HEK293 (cell line): Measurements from ENCODE around the gene SCRN1.

Experiments used
- CTCF ChIA-PET: fragments of 350-600 bp; formaldehyde crosslinking; extraction: SDS; loops from one replicate; lab custom pipeline; 2021; ENCODE audit warnings: antibody characterized with exemption; lab: Yijun Ruan, JAX
- POLR2A ChIA-PET: fragments of 300-600 bp; formaldehyde crosslinking; extraction: SDS; loops from one replicate; lab custom pipeline; 2020; ENCODE audit warnings: antibody characterized with exemption, inconsistent platforms; lab: Yijun Ruan, JAX
- H3K27ac ChIP-seq: fragments of 200-500 bp; sonication (Bioruptor generic); 2 replicates; pipeline ENCODE4 v1.5.1; 2014; ENCODE audit warnings: low read depth, low read length, control low read depth, inconsistent platforms; ENCODE audit errors: extremely low read depth
- H3K36me3 ChIP-seq, 2 experiments: fragments of 200-500 bp in 1 of 2; sonication (Bioruptor generic) in 1 of 2; 1 replicate in 1 of 2; 2 replicates in 1 of 2; pipeline ENCODE4 v1.5.1; 2014 to 2017; ENCODE audit warnings: inconsistent platforms in 2 of 2, low read length in 2 of 2; ENCODE audit not compliant: control insufficient read depth in 2 of 2, insufficient read depth in 1 of 2
- H3K4me1 ChIP-seq: fragments of 200-500 bp; sonication (Bioruptor generic); 2 replicates; pipeline ENCODE4 v1.5.1; 2014; ENCODE audit warnings: mild to moderate bottlenecking, low read length, inconsistent platforms; ENCODE audit not compliant: control insufficient read depth, insufficient read depth
- H3K4me3 ChIP-seq: 2 replicates; pipeline ENCODE4 v1.5.1; 2011; ENCODE audit warnings: low read depth, mild to moderate bottlenecking, control low read depth, low read length, moderate library complexity
- H3K9me3 ChIP-seq: fragments of 200-500 bp; sonication (Bioruptor generic); 2 replicates; pipeline ENCODE4 v1.5.1; 2014; ENCODE audit warnings: low read depth, low read length, inconsistent platforms; ENCODE audit not compliant: control insufficient read depth, insufficient read depth
- BCL11B ChIP-seq: fragments of 450-650 bp; formaldehyde crosslinking; IDR thresholded peaks from 2 replicates; pipeline ENCODE4 v1.5.1; 2016; ENCODE audit warnings: low read depth, missing biosample characterization, missing genetic modification characterization
- BCL6B ChIP-seq: fragments of 450-650 bp; formaldehyde crosslinking; IDR thresholded peaks from 2 replicates; pipeline ENCODE4 v1.5.1; 2017; ENCODE audit warnings: missing biosample characterization, missing genetic modification characterization
- GLIS2 ChIP-seq: fragments of 450-650 bp; formaldehyde crosslinking; IDR thresholded peaks from 2 replicates; pipeline ENCODE4 v1.5.1; 2016; ENCODE audit warnings: missing biosample characterization, missing genetic modification characterization
- HIC1 ChIP-seq: fragments of 450-650 bp; formaldehyde crosslinking; IDR thresholded peaks from 2 replicates; pipeline ENCODE4 v1.5.1; 2016; ENCODE audit warnings: missing biosample characterization, missing genetic modification characterization
- KLF1 ChIP-seq: fragments of 450-650 bp; formaldehyde crosslinking; IDR thresholded peaks from 2 replicates; pipeline ENCODE4 v1.5.1; 2016; ENCODE audit warnings: missing biosample characterization, missing genetic modification characterization
- KLF10 ChIP-seq: fragments of 450-650 bp; IDR thresholded peaks from 2 replicates; pipeline ENCODE4 v1.5.1; 2018; ENCODE audit warnings: missing biosample characterization, mild to moderate bottlenecking, missing genetic modification characterization
- YY2 ChIP-seq: fragments of 450-650 bp; formaldehyde crosslinking; IDR thresholded peaks from 2 replicates; pipeline ENCODE4 v1.5.1; 2016; ENCODE audit warnings: missing biosample characterization, missing genetic modification characterization
- ZBTB20 ChIP-seq: fragments of 450-650 bp; formaldehyde crosslinking; IDR thresholded peaks from 2 replicates; pipeline ENCODE4 v1.5.1; 2016; ENCODE audit warnings: missing biosample characterization, missing genetic modification characterization
- ZBTB8A ChIP-seq: fragments of 450-650 bp; formaldehyde crosslinking; IDR thresholded peaks from 2 replicates; pipeline ENCODE4 v1.5.1; 2016; ENCODE audit warnings: missing biosample characterization, missing genetic modification characterization
- ZNF114 ChIP-seq: fragments of 450-650 bp; formaldehyde crosslinking; IDR thresholded peaks from 2 replicates; pipeline ENCODE4 v1.5.0; 2017; ENCODE audit warnings: missing biosample characterization, missing genetic modification characterization
- ZNF23 ChIP-seq: fragments of 450-650 bp; formaldehyde crosslinking; IDR thresholded peaks from 2 replicates; pipeline ENCODE4 v1.5.1; 2016; ENCODE audit warnings: missing biosample characterization, missing genetic modification characterization, borderline replicate concordance
- ZNF341 ChIP-seq: fragments of 450-650 bp; formaldehyde crosslinking; IDR thresholded peaks from 2 replicates; pipeline ENCODE4; 2016; ENCODE audit warnings: low read depth, missing biosample characterization, missing genetic modification characterization
- ZNF398 ChIP-seq: fragments of 450-650 bp; formaldehyde crosslinking; IDR thresholded peaks from 2 replicates; pipeline ENCODE4 v1.5.1; 2017; ENCODE audit warnings: missing biosample characterization, missing genetic modification characterization
- ZNF600 ChIP-seq: fragments of 450-650 bp; formaldehyde crosslinking; IDR thresholded peaks from 2 replicates; pipeline ENCODE4 v1.5.1; 2016; ENCODE audit warnings: missing biosample characterization, missing genetic modification characterization
- ZNF621 ChIP-seq: fragments of 450-650 bp; formaldehyde crosslinking; IDR thresholded peaks from 2 replicates; pipeline ENCODE4 v1.5.1; 2017; ENCODE audit warnings: missing biosample characterization, missing genetic modification characterization
- ZNF677 ChIP-seq: fragments of 450-650 bp; IDR thresholded peaks from 2 replicates; pipeline ENCODE4 v1.5.0; 2018; ENCODE audit warnings: missing biosample characterization, mild to moderate bottlenecking, missing genetic modification characterization, moderate library complexity
- ZNF692 ChIP-seq: fragments of 450-650 bp; formaldehyde crosslinking; IDR thresholded peaks from 2 replicates; pipeline ENCODE4 v1.5.1; 2016; ENCODE audit warnings: missing biosample characterization, missing genetic modification characterization
- ZNF701 ChIP-seq: fragments of 450-650 bp; formaldehyde crosslinking; IDR thresholded peaks from 2 replicates; pipeline ENCODE4 v1.5.1; 2016; ENCODE audit warnings: missing biosample characterization, missing genetic modification characterization
- ZNF76 ChIP-seq: fragments of 450-650 bp; formaldehyde crosslinking; IDR thresholded peaks from 2 replicates; pipeline ENCODE4; 2016; ENCODE audit warnings: low read depth, missing biosample characterization, missing genetic modification characterization, borderline replicate concordance

The SCRN1 gene

GRCh38 chr7:29989257-29989995 lies at the start of gene SCRN1 (continued):
- TF ChIP-seq ZBTB20 (peak; percentile 95), YY2 (tag by site-specific recombination) (0 out of 2 replicates have a peak, but pooled peaks have one; percentile 57), ZNF341 (tag by site-specific recombination) (0 out of 2 replicates have a peak, but pooled peaks have one; percentile 10), BCL11B (tag by site-specific recombination) (no peak), GLIS2 (tag by site-specific recombination) (peak; percentile 69), BCL6B (tag by site-specific recombination) (no peak), ZNF701 (tag by site-specific recombination) (no peak), ZNF23 (tag by site-specific recombination) (no peak), ZNF692 (tag by site-specific recombination) (peak; percentile 84), ZNF621 (no peak), HIC1 (tag by site-specific recombination) (no peak), ZNF600 (tag by site-specific recombination) (peak; percentile 36), ZNF398 (peak; percentile 45; the same call in 1 of the 2 replicates), ZNF677 (tag by site-specific recombination) (no peak), KLF10 (tag by site-specific recombination) (no peak), KLF1 (no peak), ZBTB8A (tag by site-specific recombination) (peak; percentile 80)

GRCh38 chr7:30038196-30038980 lies 48.8 kb upstream of the SCRN1 start:
- CTCF ChIA-PET, result interaction anchor here (1.3 kb wide), 1 partner anchor 23 kb away, joined by 4 read pairs; no protein-coding TSS in a partner anchor
- no peak overlapping the region for H3K4me3 ChIP-seq
- no peak for TF ChIP-seq ZNF114
- no peak for TF ChIP-seq BCL11B (tag by site-specific recombination)
- no peak for TF ChIP-seq ZBTB20
- TF ChIP-seq ZNF621, result no peak
- no peak for TF ChIP-seq ZNF76 (tag by site-specific recombination)
- H3K4me1 ChIP-seq, result no peaks in the 10 kb centered on the region; the same call in 1 of the 2 replicates
- H3K27ac ChIP-seq, result no peak overlapping the region
- H3K9me3 ChIP-seq, result no peaks in the 10 kb centered on the region
- POLR2A ChIA-PET, result interaction anchor here (1.5 kb wide), 1 partner anchor 11 kb away, joined by 3 read pairs; the partner anchor contains the start of gene PLEKHA8
- H3K36me3 ChIP-seq, result no peaks in the 10 kb centered on the region
